GM12878 (cell line): Measurements from ENCODE around the gene TRIM46. TPM values are rescaled to one million over a fixed set of nuclear protein-coding genes. Genes with fewer than 3 reads are reported as not detected.
A peak's percentile ranks its signal among the peaks of the same experiment; 100 is the strongest.

Source experiments
- BRCA1 ChIP-seq: IDR thresholded peaks from 2 replicates; pipeline ENCODE4 v1.6.1; 2011; ENCODE audit warnings: low read depth, low read length, improper control_type of control experiment
- CEBPB ChIP-seq, 2 experiments: fragments of 150-350 bp in 1 of 2; IDR thresholded peaks; 2 replicates each; pipeline ENCODE4 v1.6.1; 2012 to 2014; ENCODE audit warnings: low read depth in 2 of 2, low read length in 2 of 2, borderline replicate concordance in 1 of 2, inconsistent platforms in 1 of 2
- CHD4 ChIP-seq: fragments of 200-600 bp; sonication (generic); IDR thresholded peaks from 2 replicates; pipeline ENCODE4 v1.6.1; 2016; ENCODE audit warnings: mild to moderate bottlenecking
- CREB1 ChIP-seq: IDR thresholded peaks from 2 replicates; pipeline ENCODE4 v1.6.1; 2012; ENCODE audit warnings: low read depth, mild to moderate bottlenecking, inconsistent platforms
- ESRRA ChIP-seq: IDR thresholded peaks from 2 replicates; pipeline ENCODE4 v1.6.1; 2012; ENCODE audit warnings: mild to moderate bottlenecking, low read length, improper control_type of control experiment
- EZH2 ChIP-seq: IDR thresholded peaks from 2 replicates; pipeline ENCODE4 v1.6.1; 2012; ENCODE audit warnings: low read depth, mild to moderate bottlenecking, control low read depth, inconsistent platforms, low read length, borderline replicate concordance; ENCODE audit not compliant: control insufficient read depth
- GABPA ChIP-seq: IDR thresholded peaks from 2 replicates; pipeline ENCODE4 v1.6.1; 2014; ENCODE audit warnings: antibody characterized with exemption, low read depth, mild to moderate bottlenecking, inconsistent platforms
- HCFC1 ChIP-seq: fragments of 150-350 bp; IDR thresholded peaks from 2 replicates; pipeline ENCODE4 v1.6.1; 2014; ENCODE audit warnings: low read length
- LARP7 ChIP-seq: fragments of 450-650 bp; IDR thresholded peaks from 2 replicates; pipeline ENCODE4 v1.6.1; 2017; ENCODE audit warnings: mild to moderate bottlenecking
- MEF2B ChIP-seq: fragments of 450-650 bp; IDR thresholded peaks from 2 replicates; pipeline ENCODE4 v1.6.1; 2018; ENCODE audit warnings: mild to moderate bottlenecking, moderate library complexity; ENCODE audit not compliant: partially characterized antibody, poor library complexity, severe bottlenecking
- MTA2 ChIP-seq: fragments of 450-650 bp; IDR thresholded peaks from 2 replicates; pipeline ENCODE4 v1.6.1; 2016; ENCODE audit warnings: low read depth, mild to moderate bottlenecking, moderate library complexity
- NBN ChIP-seq: fragments of 450-650 bp; IDR thresholded peaks from 2 replicates; pipeline ENCODE4 v1.6.1; 2016
- PML ChIP-seq: IDR thresholded peaks from 2 replicates; pipeline ENCODE4 v1.6.1; 2012; ENCODE audit warnings: low read length, inconsistent platforms
- RCOR1 ChIP-seq: conservative IDR thresholded peaks from 2 replicates; pipeline ENCODE4 v1.6.1; 2012; ENCODE audit warnings: low read depth, low read length, improper control_type of control experiment
- SIN3A ChIP-seq: IDR thresholded peaks from 2 replicates; pipeline ENCODE4 v1.6.1; 2012; ENCODE audit warnings: low read depth, low read length, improper control_type of control experiment
- SRF ChIP-seq, 2 experiments: IDR thresholded peaks; 2 replicates each; pipeline ENCODE4 v1.6.1; 2011; ENCODE audit warnings: low read depth in 2 of 2, low read length in 2 of 2, mild to moderate bottlenecking in 1 of 2, moderate library complexity in 1 of 2
- SUPT20H ChIP-seq: IDR thresholded peaks from 2 replicates; pipeline ENCODE4 v1.6.1; 2011; ENCODE audit warnings: low read depth, mild to moderate bottlenecking, low read length, moderate library complexity, borderline replicate concordance; ENCODE audit not compliant: control insufficient read depth
- TCF3 ChIP-seq: IDR thresholded peaks from 2 replicates; pipeline ENCODE4 v1.6.1; 2012; ENCODE audit warnings: low read depth, mild to moderate bottlenecking, low read length, borderline replicate concordance; ENCODE audit not compliant: insufficient read depth
- WRNIP1 ChIP-seq: IDR thresholded peaks from 2 replicates; pipeline ENCODE4 v1.6.1; 2011; ENCODE audit warnings: low read depth, low read length, improper control_type of control experiment, borderline replicate concordance
- polyA plus RNA-seq, 11 experiments: library from polyadenylated mRNA; depleted of rRNA in 4 of 11; unstranded in 6 of 11; stranded (reverse) in 5 of 11; fragments of >200 nt; fragmentation: Nextera tagmentation in 4 of 11; fragmentation: Illumina TruSeq in 1 of 11; extraction: Ambion mirVana in 4 of 11; extraction: Trizol in 1 of 11; gene quantifications; 1 replicate in 1 of 11; 2 replicates in 10 of 11; pipeline versions ENCODE4 v1.2.1 to v1.2.3, GENCODE V29; 2011 to 2016; ENCODE audit warnings: inconsistent platforms in 2 of 11, missing spikeins in 2 of 11, low read depth in 1 of 11
- total RNA-seq, 4 experiments: library from RNA; depleted of rRNA in 3 of 4; stranded (reverse); fragments of >200 nt in 3 of 4; fragmentation: Illumina TruSeq in 1 of 4; extraction: Trizol in 1 of 4; gene quantifications; 2 replicates each; pipeline versions ENCODE4 v1.2.1 to v1.2.3, GENCODE V29; 2013 to 2021
- TF ChIP-seq, protein P1 (sequence below): fragments of 450-650 bp; IDR thresholded peaks from 2 replicates; pipeline ENCODE4 v1.6.1; 2018; ENCODE audit warnings: borderline replicate concordance, mild to moderate bottlenecking; ENCODE audit not compliant: partially characterized antibody
- TF ChIP-seq, protein P2 (sequence below): fragments of 450-650 bp; formaldehyde crosslinking; IDR thresholded peaks from 2 replicates; pipeline ENCODE4 v1.4.0; 2020; ENCODE audit warnings: mild to moderate bottlenecking, moderate library complexity
- TF ChIP-seq, protein P3 (sequence below): IDR thresholded peaks from 2 replicates; pipeline ENCODE4 v1.6.1; 2011; ENCODE audit warnings: low read depth, mild to moderate bottlenecking, low read length, moderate library complexity, borderline replicate concordance; ENCODE audit errors: extremely low read depth
- TF ChIP-seq, protein P4 (sequence below): IDR thresholded peaks from 2 replicates; pipeline ENCODE4 v1.6.1; 2012; ENCODE audit warnings: low read length, inconsistent platforms

The TRIM46 gene
- total and polyA plus RNA-seq, 10 of the 15 experiments (the other 5 are each of a cell fraction or from before 2014, with no cell fraction given) = 0.08 to 3.1 (median 0.97) TPM

DNA sequence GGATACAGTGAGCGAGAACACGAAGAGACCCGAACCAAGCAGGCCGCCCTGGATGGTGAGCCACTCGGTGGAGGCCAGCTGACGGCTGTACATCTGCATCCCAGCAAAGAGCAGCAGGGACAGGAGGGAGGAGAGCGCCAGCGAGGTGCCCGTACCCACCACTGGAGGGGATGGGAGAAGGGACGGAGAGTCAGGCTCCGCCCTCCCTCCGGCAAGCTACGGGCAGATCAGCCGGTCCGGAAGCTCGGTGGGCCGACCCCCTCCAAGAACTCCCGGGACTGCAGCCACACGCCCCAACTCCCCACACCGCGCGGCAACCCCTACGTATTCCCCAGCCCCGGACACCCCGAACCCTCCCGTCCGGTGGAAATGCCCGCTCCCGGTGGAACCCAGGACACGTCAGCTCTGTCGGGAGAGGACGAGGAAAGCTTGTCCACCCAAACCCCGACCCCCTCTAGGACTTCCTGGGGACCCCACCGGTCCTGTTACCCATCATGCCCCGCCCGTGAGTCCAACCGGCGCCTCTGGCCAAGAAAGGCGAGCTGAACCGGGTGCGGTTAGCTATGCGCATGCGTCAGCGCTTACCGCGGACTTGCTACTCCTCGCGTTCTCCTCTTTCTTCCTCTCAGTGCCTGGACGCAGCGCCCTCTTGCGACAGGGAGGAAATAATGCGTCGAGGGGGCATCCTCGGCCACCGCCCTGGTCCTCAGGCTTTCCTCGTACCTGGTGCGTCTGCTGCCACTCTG, 744 bp upstream of the TRIM46 start, which contains the start of gene KRTCAP2 (continued):
- peak; percentile 23 for TF ChIP-seq MEF2B
- peak; percentile 74; the same call in 1 of the 2 replicates for TF ChIP-seq PML
- TF ChIP-seq SIN3A = peak; percentile 35; the same call in 1 of the 2 replicates
- TF ChIP-seq LARP7 = no peak
- TF ChIP-seq BRCA1 = no peak
- peak; percentile 67 to 81 for TF ChIP-seq SRF (IDR thresholded peaks at IDR 0.05; ENCODE audit: low read depth in 2 of 2, low read length in 2 of 2)
- peak; percentile 90 for TF ChIP-seq CREB1
- TF ChIP-seq SUPT20H = no peak
- no peak for TF ChIP-seq TCF3
- TF ChIP-seq, protein P1, sequence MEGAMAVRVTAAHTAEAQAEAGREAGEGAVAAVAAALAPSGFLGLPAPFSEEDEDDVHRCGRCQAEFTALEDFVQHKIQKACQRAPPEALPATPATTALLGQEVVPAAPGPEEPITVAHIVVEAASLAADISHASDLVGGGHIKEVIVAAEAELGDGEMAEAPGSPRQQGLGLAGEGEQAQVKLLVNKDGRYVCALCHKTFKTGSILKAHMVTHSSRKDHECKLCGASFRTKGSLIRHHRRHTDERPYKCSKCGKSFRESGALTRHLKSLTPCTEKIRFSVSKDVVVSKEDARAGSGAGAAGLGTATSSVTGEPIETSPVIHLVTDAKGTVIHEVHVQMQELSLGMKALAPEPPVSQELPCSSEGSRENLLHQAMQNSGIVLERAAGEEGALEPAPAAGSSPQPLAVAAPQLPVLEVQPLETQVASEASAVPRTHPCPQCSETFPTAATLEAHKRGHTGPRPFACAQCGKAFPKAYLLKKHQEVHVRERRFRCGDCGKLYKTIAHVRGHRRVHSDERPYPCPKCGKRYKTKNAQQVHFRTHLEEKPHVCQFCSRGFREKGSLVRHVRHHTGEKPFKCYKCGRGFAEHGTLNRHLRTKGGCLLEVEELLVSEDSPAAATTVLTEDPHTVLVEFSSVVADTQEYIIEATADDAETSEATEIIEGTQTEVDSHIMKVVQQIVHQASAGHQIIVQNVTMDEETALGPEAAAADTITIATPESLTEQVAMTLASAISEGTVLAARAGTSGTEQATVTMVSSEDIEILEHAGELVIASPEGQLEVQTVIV = no peak
- TF ChIP-seq HCFC1 = peak; percentile 63
- TF ChIP-seq CEBPB (IDR thresholded peaks at IDR 0.05; ENCODE audit: borderline replicate concordance in 1 of 2, low read depth in 2 of 2, low read length in 2 of 2) = no peak
- peak; percentile 76 for TF ChIP-seq NBN
- no peak for TF ChIP-seq EZH2
- 0 out of 2 replicates have a peak, but pooled peaks have one; percentile 59 for TF ChIP-seq WRNIP1
- no peak; the same call in 1 of the 2 replicates for TF ChIP-seq GABPA
- TF ChIP-seq RCOR1 = 0 out of 2 replicates have a peak, but pooled peaks have one; percentile 8
- TF ChIP-seq, protein P2, sequence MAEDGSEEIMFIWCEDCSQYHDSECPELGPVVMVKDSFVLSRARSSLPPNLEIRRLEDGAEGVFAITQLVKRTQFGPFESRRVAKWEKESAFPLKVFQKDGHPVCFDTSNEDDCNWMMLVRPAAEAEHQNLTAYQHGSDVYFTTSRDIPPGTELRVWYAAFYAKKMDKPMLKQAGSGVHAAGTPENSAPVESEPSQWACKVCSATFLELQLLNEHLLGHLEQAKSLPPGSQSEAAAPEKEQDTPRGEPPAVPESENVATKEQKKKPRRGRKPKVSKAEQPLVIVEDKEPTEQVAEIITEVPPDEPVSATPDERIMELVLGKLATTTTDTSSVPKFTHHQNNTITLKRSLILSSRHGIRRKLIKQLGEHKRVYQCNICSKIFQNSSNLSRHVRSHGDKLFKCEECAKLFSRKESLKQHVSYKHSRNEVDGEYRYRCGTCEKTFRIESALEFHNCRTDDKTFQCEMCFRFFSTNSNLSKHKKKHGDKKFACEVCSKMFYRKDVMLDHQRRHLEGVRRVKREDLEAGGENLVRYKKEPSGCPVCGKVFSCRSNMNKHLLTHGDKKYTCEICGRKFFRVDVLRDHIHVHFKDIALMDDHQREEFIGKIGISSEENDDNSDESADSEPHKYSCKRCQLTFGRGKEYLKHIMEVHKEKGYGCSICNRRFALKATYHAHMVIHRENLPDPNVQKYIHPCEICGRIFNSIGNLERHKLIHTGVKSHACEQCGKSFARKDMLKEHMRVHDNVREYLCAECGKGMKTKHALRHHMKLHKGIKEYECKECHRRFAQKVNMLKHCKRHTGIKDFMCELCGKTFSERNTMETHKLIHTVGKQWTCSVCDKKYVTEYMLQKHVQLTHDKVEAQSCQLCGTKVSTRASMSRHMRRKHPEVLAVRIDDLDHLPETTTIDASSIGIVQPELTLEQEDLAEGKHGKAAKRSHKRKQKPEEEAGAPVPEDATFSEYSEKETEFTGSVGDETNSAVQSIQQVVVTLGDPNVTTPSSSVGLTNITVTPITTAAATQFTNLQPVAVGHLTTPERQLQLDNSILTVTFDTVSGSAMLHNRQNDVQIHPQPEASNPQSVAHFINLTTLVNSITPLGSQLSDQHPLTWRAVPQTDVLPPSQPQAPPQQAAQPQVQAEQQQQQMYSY (CRISPR knock-in tag) = no peak
- peak; percentile 41 for TF ChIP-seq MTA2
- TF ChIP-seq, protein P3, sequence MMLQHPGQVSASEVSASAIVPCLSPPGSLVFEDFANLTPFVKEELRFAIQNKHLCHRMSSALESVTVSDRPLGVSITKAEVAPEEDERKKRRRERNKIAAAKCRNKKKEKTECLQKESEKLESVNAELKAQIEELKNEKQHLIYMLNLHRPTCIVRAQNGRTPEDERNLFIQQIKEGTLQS = 0 out of 2 replicates have a peak, but pooled peaks have one; percentile 16
- TF ChIP-seq CHD4 = no peak
- TF ChIP-seq, protein P4, sequence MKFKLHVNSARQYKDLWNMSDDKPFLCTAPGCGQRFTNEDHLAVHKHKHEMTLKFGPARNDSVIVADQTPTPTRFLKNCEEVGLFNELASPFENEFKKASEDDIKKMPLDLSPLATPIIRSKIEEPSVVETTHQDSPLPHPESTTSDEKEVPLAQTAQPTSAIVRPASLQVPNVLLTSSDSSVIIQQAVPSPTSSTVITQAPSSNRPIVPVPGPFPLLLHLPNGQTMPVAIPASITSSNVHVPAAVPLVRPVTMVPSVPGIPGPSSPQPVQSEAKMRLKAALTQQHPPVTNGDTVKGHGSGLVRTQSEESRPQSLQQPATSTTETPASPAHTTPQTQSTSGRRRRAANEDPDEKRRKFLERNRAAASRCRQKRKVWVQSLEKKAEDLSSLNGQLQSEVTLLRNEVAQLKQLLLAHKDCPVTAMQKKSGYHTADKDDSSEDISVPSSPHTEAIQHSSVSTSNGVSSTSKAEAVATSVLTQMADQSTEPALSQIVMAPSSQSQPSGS = no peak
- 0 out of 2 replicates have a peak, but pooled peaks have one; percentile 48 for TF ChIP-seq ESRRA
